22Rv1 (cell line): ENCODE data around the gene RALGPS1.
A peak's percentile ranks its signal among the peaks of the same experiment; 100 is the strongest.

Source experiments
- H3K27ac ChIP-seq: fragments of 450-650 bp; 2 replicates; pipeline ENCODE4 v1.5.1; 2017
- ZFX ChIP-seq: fragments of 450-650 bp; IDR thresholded peaks from 2 replicates; pipeline ENCODE4 v1.6.1; 2017; ENCODE audit warnings: antibody characterized with exemption, borderline replicate concordance
- TF ChIP-seq, protein P1 (sequence below): fragments of 450-650 bp; IDR thresholded peaks from 2 replicates; pipeline ENCODE4 v1.5.1; 2017; ENCODE audit warnings: mild to moderate bottlenecking

RALGPS1 gene

DNA sequence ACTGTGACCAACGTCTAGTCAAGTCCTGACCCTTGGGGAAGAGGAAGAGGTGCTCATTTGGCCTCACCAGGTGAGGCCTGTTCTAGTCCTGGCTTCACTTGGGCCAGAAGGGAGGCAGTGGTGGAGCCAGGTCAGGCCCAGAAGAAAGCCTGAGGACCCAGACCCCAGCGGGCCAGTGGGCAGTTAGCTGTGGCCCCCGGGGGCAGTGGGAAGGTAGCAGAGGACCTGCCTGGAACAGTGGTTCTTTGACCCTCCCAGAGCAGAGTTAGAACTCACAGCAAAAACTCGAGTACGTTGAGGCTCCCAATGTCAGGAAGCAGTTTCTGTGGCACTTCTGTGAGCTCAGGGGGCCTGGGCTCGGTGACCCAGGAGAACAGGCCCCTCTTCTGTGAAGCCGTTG, 284.0 kb downstream of the RALGPS1 start:
- TF ChIP-seq ZFX = no peak
- TF ChIP-seq, protein P1, sequence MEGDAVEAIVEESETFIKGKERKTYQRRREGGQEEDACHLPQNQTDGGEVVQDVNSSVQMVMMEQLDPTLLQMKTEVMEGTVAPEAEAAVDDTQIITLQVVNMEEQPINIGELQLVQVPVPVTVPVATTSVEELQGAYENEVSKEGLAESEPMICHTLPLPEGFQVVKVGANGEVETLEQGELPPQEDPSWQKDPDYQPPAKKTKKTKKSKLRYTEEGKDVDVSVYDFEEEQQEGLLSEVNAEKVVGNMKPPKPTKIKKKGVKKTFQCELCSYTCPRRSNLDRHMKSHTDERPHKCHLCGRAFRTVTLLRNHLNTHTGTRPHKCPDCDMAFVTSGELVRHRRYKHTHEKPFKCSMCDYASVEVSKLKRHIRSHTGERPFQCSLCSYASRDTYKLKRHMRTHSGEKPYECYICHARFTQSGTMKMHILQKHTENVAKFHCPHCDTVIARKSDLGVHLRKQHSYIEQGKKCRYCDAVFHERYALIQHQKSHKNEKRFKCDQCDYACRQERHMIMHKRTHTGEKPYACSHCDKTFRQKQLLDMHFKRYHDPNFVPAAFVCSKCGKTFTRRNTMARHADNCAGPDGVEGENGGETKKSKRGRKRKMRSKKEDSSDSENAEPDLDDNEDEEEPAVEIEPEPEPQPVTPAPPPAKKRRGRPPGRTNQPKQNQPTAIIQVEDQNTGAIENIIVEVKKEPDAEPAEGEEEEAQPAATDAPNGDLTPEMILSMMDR = no peak
- no peak overlapping the region for H3K27ac ChIP-seq

DNA sequence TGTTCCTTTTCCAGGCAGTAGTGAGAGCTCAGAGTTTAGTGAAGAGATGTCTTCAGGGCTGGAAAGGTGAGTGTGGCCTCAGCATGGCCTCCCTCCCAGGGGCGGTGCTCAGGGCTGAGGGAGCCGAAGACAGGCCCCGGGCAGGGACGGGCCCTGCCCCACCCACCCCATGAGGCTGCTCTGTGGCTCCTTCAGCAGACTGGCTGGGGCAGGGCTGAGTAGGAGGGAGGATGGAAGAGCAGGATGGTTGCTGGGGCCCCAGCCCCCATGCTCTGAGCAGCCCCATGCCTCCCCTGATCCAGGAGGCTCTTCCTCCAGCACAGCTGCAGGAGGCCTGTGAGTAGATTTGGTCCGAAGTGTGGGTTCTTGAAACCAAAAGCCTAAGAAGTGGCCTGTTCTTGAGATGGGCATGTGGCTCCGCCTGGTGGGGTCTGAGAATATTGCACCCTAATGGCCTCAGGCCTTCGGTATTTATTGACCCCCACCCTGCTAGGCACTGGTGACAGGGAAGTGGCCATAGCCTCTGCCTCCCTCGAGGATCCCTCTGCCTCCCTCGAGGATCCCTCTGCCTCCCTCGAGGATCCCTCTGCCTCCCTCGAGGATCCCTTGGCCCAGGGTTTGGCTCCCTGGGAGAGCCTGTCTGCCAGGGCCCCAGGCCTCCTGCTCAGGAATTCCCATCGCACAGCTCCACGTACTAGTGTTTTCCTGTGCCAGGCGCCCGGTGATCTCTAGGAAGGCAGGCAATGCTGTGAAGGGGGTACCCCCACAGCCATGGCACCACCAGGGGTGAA, 284.6 kb downstream of the RALGPS1 start:
- no peak overlapping the region for H3K27ac ChIP-seq
- TF ChIP-seq ZFX = no peak
- TF ChIP-seq, protein P1 = peak; percentile 87

DNA sequence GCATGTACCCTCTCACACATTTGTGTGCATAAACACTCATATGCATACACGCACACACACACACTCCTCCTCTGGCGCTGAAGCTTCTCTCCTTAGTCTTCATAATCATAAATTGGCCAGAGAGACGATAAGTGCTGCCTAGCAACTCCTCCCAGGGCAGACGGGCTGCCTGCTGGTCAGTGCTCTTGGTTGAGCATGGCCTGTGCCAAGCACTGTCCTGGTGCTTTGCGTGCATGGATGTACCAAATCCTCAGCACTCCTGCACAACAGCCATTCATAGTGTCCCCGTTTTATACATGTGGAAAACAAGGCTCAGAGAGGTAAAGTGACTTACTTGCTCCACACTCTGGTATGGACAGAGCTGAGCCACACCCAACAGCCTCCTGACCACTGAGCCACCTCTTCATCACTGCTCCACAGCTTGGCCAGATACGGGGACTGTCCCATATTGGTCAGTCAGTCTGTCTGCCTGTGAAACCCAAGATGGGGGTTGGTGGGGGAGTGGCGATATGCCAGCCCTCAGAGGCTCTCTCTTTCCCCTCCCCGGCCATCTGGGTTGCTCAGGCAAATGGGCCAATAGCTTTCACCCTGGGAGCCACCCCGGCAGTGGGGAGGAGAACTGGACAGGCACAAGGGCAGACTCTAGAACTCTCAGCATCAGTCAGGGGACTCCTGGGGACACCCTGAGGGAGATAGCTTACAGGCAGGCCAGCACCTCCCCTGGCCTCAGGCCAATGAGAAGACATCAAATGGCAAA, 285.7 kb downstream of the RALGPS1 start:
- TF ChIP-seq ZFX = no peak

DNA sequence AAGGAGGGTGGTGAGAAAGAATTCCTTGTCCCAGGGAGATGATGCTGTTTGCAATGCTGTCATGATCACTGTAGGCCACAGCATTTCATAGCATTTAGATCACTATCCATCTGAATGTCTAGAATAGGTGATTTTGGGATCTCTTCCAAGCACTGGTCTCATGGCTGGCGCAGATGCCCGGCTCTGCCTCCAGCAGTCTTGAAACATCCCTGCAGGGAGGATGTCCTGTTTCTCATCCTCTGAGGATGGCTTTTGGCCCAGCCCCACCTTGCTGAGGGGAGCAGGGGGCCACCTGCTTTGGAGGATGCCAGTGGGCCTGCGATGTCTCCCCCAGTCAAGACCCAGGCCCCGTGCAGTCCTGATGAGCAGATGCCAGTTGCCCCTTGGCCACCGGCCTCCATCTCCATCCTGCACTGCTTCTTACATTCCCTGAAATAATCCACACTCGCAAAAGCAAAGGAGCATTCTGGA, 286.5 kb downstream of the RALGPS1 start:
- TF ChIP-seq, protein P1 = no peak
- no peak for TF ChIP-seq ZFX
- H3K27ac ChIP-seq = no peak overlapping the region

More for the DNA sequence above, 285.7 kb downstream of the RALGPS1 start:
- no peak overlapping the region for H3K27ac ChIP-seq

DNA sequence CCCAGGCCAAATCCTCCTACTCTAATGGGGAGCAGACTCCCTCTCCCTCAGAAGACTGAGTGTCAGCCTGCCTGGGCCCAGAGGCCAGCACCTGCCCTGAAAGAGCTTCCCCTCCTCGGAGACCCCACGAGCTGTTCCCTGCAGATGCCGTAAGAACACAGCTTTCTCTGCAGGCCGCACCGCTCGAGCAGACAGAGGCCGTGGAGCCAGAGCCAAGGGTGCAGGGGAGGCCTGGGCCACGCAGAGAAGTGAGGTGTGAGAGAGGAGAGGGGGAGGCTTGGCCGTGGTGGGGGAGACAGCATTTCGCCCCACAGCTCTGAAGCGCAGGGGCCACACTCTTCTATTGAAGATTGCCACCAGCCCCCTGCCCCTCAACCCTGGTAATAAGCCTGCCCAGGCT, 287.1 kb downstream of the RALGPS1 start:
- no peak for TF ChIP-seq ZFX
- TF ChIP-seq, protein P1 = no peak
- no peak overlapping the region for H3K27ac ChIP-seq

DNA sequence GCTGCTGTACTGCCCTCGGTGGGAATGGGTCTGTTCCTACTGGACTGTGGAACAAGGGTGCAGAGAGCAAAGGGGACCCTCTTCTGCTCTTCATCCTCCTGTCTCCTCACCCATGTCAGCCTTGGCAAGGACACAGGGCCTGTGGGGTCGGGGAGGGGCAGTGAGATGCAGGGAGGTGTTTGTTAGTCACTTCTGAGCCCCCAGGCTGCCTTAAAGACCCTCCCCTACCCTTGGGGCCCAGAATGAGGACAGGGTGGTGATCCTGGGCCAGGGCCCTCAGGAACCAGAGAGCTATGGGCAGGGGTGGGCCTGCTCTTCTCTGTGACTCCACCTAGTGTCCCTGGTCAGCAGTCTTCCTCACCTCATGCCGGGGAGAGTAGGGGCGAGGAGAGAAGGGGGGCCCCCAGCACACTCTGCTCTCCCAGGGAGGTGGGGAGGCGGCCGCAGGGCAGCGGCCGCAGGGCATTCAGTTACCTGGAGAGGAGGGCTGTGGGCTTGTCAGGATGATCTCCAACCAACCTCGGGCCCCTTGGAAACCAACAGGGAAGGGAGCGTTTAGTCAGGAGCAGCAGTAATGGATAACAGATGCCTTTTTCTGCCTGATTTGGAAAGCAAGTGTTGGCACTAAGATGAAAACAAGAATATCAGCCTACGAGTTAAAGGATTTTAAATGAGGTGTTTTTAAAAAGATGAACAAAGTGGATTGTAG, 288.0 kb downstream of the RALGPS1 start:
- no peak overlapping the region for H3K27ac ChIP-seq
- TF ChIP-seq ZFX = no peak
- TF ChIP-seq, protein P1 = no peak

DNA sequence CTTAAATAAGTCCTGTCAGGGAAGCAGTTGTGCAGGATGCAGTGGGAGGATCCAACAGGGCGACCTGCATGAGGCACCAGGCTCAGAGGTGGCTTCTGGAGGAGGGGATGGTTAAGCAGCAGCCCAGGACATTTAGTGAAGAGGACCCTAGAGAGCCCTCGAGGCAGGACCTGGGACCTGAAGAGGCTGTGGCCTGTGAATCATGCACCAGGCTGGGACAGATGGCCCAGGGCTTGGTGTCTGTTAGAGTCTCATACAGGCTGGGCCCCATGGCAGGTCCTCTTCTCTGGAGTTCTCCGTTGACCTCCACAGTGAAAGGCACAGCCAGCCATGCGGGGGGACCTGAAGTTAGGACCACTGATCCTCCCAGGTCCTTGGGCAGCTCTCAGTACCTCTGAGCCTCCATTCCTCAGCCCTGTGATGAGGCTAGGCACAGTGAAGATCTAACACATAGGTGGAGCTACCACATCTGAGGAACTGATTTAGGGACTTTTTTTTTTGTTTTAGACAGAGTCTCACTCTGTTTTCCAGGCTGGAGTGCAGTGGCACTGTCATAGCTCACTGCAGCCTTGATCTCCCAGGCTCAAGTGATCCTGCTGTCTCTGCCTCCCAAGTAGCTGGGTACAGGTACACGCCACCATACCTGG, 289.2 kb downstream of the RALGPS1 start:
- no peak for TF ChIP-seq ZFX
- TF ChIP-seq, protein P1 = no peak
- no peak overlapping the region for H3K27ac ChIP-seq
